Motor neuron (in vitro differentiated cells): ENCODE data around the gene PARD3B. TPM values are rescaled to one million over a fixed set of nuclear protein-coding genes. Genes with fewer than 3 reads are reported as not detected.

Experiments used
- ATAC-seq, 8 experiments: fragments of 200-7000 bp; cut with Tn5 transposase; replicated peaks in 6 of 8; 2 replicates each; pipeline ENCODE4 v1.8.0; 2021; ENCODE audit warnings: mild to moderate bottlenecking in 8 of 8, moderate library complexity in 8 of 8
- H3K27ac ChIP-seq, 2 donors: fragments of 250-450 bp; sonication (Bioruptor Pico); 2 replicates each; pipeline ENCODE4 v1.9.0; 2021; ENCODE audit warnings: antibody characterized with exemption in 2 of 2, mild to moderate bottlenecking in 2 of 2, moderate library complexity in 1 of 2
- H3K4me1 ChIP-seq, 2 donors: fragments of 250-450 bp; sonication (Bioruptor Pico); replicated peaks in 1 of 2; 2 replicates each; pipeline ENCODE4 v1.6.1; 2021; ENCODE audit warnings: antibody characterized with exemption in 2 of 2, mild to moderate bottlenecking in 2 of 2, moderate library complexity in 1 of 2
- H3K4me3 ChIP-seq, 5 donors: fragments of 250-450 bp; sonication (Bioruptor Pico); 2 replicates each; pipeline ENCODE4 v1.9.0; 2021; ENCODE audit warnings: antibody characterized with exemption in 5 of 5, mild to moderate bottlenecking in 5 of 5, moderate library complexity in 4 of 5
- WGBS, 10 experiments: fragments of 450-650 bp; shearing (Covaris generic); methylation state at CpG; one replicate each; pipeline ENCODE4 v1.0.0; 2022; 5-methylcytosine and 5-hydroxymethylcytosine counted together
- in situ Hi-C, 9 experiments: fragments of 400-800 bp; cut with MboI; loops; one replicate each; pipeline ENCODE4 v1.15.0; 2021; ENCODE audit warnings: low sequenced_read_pairs in 9 of 9, low pct_unique_long_range_greater_than_20kb in 2 of 9; ENCODE audit not compliant: unreplicated experiment in 9 of 9
- total RNA-seq, 8 experiments: library from RNA; unstranded; fragments of 300-600 nt; gene quantifications; 2 replicates each; pipeline versions ENCODE4 v1.2.3 to v1.2.4, GENCODE V29; 2022

Gene PARD3B
- total RNA-seq, 8 experiments from 2014 or later, result 3.1 to 24.3 (median 10.4) TPM

GRCh38 chr2:204984518-204984917, 439.2 kb downstream of the PARD3B start:
- WGBS, 10 experiments, result 60 to 100% (median 93%) methylated on average over 1 of the region's 3 CpGs; no CpG with 5 or more reads in 6 of the 10 experiments
- in situ Hi-C loops, result no loop called here
- H3K27ac ChIP-seq, result no peak overlapping the region
- peak in 3 of 8 experiments; percentile 29 to 54 (median 45) for ATAC-seq
- peaks cover 0 to 12% of the 10 kb centered on the region in 2 donors for H3K4me1 ChIP-seq
- no peak overlapping the region for H3K4me3 ChIP-seq

- no peak for ATAC-seq
- 33 to 100% (median 94%) methylated on average over 1 to 5 of the region's 5 CpGs; no CpG with 5 or more reads in 1 of the 10 experiments for WGBS, 10 experiments
- Histone ChIP-seq H3K4me1 (peaks cover 0 to 12% of the 10 kb centered on the region in 2 donors), H3K4me3 (no peak overlapping the region), H3K27ac (no peak overlapping the region)
- in situ Hi-C loops, result no loop called here
Measured at GRCh38 chr2:204986641-204987040, 441.4 kb downstream of the PARD3B start.

- WGBS, 10 experiments, result 17 to 95% (median 73%) methylated on average over 1 to 3 of the region's 3 CpGs
- peaks cover 0 to 2% of the 10 kb centered on the region in 2 donors for H3K4me1 ChIP-seq
- in situ Hi-C loops, result no loop called here
- H3K27ac ChIP-seq, result no peak overlapping the region
- no peak overlapping the region for H3K4me3 ChIP-seq
- no peak for ATAC-seq
Measured at GRCh38 chr2:204988836-204989235, 443.6 kb downstream of the PARD3B start.

GRCh38 chr2:204989877-204990276, 444.6 kb downstream of the PARD3B start:
- Histone ChIP-seq H3K4me1 (no peaks in the 10 kb centered on the region), H3K4me3 (no peak overlapping the region), H3K27ac (no peak overlapping the region)
- ATAC-seq, result no peak
- in situ Hi-C loops, result no loop called here
- whole genome bisulfite sequencing, 10 experiments, result 83 to 100% (median 92%) methylated on average over 1 of the region's 1 CpG; no CpG with 5 or more reads in 1 of the 10 experiments

GRCh38 chr2:205001300-205001966, 456.2 kb downstream of the PARD3B start:
- Histone ChIP-seq H3K4me3 (no peak overlapping the region), H3K4me1 (peaks cover 0 to 2% of the 10 kb centered on the region in 2 donors), H3K27ac (no peak overlapping the region)
- peak in 1 of 8 experiments; percentile 57 for ATAC-seq
- in situ Hi-C loops, result no loop called here
- WGBS, 10 experiments, result 50 to 100% (median 89%) methylated on average over 1 to 5 of the region's 8 CpGs; no CpG with 5 or more reads in 2 of the 10 experiments

- WGBS, 10 experiments, result 93 to 100% (median 100%) methylated on average over 1 to 3 of the region's 3 CpGs; no CpG with 5 or more reads in 3 of the 10 experiments
- in situ Hi-C loops, result no loop called here
- H3K4me1 ChIP-seq, result peaks cover 0 to 2% of the 10 kb centered on the region in 2 donors
- no peak for ATAC-seq
- H3K4me3 ChIP-seq, result no peak overlapping the region
- H3K27ac ChIP-seq, result no peak overlapping the region
Measured at GRCh38 chr2:205002390-205002789, 457.1 kb downstream of the PARD3B start.

GRCh38 chr2:205003288-205003687, 458.0 kb downstream of the PARD3B start:
- Histone ChIP-seq H3K4me1 (peaks cover 0 to 2% of the 10 kb centered on the region in 2 donors), H3K27ac (no peak overlapping the region), H3K4me3 (no peak overlapping the region)
- in situ Hi-C loops, result no loop called here
- WGBS, 10 experiments, result 69 to 100% (median 87%) methylated on average over 1 to 4 of the region's 4 CpGs; no CpG with 5 or more reads in 2 of the 10 experiments
- no peak for ATAC-seq

GRCh38 chr2:205010196-205010595, 464.9 kb downstream of the PARD3B start:
- in situ Hi-C loops, result no loop called here

GRCh38 chr2:205011031-205011430, 465.8 kb downstream of the PARD3B start:
- ATAC-seq, result no peak
- in situ Hi-C loops, result no loop called here

More at GRCh38 chr2:205010196-205010595, 464.9 kb downstream of the PARD3B start:
- Histone ChIP-seq H3K4me1 (peaks cover 0 to 18% of the 10 kb centered on the region in 2 donors), H3K27ac (no peak overlapping the region), H3K4me3 (no peak overlapping the region)
- no peak for ATAC-seq
- WGBS, 10 experiments, result 0 to 50% (median 33%) methylated on average over 1 of the region's 1 CpG; no CpG with 5 or more reads in 1 of the 10 experiments

GRCh38 chr2:205012961-205013360, 467.7 kb downstream of the PARD3B start:
- Histone ChIP-seq H3K4me3 (no peak overlapping the region), H3K4me1 (peaks cover 7 to 18% of the 10 kb centered on the region in 2 donors), H3K27ac (no peak overlapping the region)
- in situ Hi-C loops, result no loop called here
- ATAC-seq, result no peak
- 44 to 100% (median 85%) methylated on average over 2 to 8 of the region's 8 CpGs; no CpG with 5 or more reads in 1 of the 10 experiments for WGBS, 10 experiments

More at GRCh38 chr2:205011031-205011430, 465.8 kb downstream of the PARD3B start:
- WGBS, 10 experiments, result 60 to 100% (median 96%) methylated on average over 1 to 2 of the region's 2 CpGs; no CpG with 5 or more reads in 4 of the 10 experiments
- Histone ChIP-seq H3K4me1 (peaks cover 0 to 18% of the 10 kb centered on the region in 2 donors), H3K27ac (no peak overlapping the region), H3K4me3 (no peak overlapping the region)

GRCh38 chr2:205013586-205013985, 468.3 kb downstream of the PARD3B start:
- Histone ChIP-seq H3K4me3 (no peak overlapping the region), H3K27ac (no peak overlapping the region), H3K4me1 (peaks cover 7 to 18% of the 10 kb centered on the region in 2 donors)
- in situ Hi-C loops, result no loop called here
- 90 to 100% (median 97%) methylated on average over 1 to 3 of the region's 3 CpGs; no CpG with 5 or more reads in 6 of the 10 experiments for WGBS, 10 experiments
- ATAC-seq, result no peak

GRCh38 chr2:205014201-205014600, 468.9 kb downstream of the PARD3B start:
- Histone ChIP-seq H3K4me1 (peaks cover 7 to 18% of the 10 kb centered on the region in 2 donors), H3K4me3 (no peak overlapping the region), H3K27ac (no peak overlapping the region)
- no peak for ATAC-seq
- in situ Hi-C loops, result no loop called here
- WGBS, 10 experiments, result 40 to 100% (median 94%) methylated on average over 1 to 2 of the region's 2 CpGs; no CpG with 5 or more reads in 5 of the 10 experiments

GRCh38 chr2:205017381-205017780, 472.1 kb downstream of the PARD3B start:
- H3K4me1 ChIP-seq, result peaks cover 0 to 7% of the 10 kb centered on the region in 2 donors
- no peak overlapping the region for H3K4me3 ChIP-seq
- 0 to 100% (median 60%) methylated on average over 1 to 2 of the region's 2 CpGs; no CpG with 5 or more reads in 1 of the 10 experiments for WGBS, 10 experiments
- peak in 1 of 8 experiments; percentile 28 for ATAC-seq
- H3K27ac ChIP-seq, result no peak overlapping the region
- in situ Hi-C loops, result no loop called here
